Measurements from ENCODE around the gene ZMAT3. TPM values are rescaled to one million over a fixed set of nuclear protein-coding genes. Genes with fewer than 3 reads are reported as not detected.

ZMAT3 gene
- total RNA-seq, 1 donor = 47.0 TPM

DNA sequence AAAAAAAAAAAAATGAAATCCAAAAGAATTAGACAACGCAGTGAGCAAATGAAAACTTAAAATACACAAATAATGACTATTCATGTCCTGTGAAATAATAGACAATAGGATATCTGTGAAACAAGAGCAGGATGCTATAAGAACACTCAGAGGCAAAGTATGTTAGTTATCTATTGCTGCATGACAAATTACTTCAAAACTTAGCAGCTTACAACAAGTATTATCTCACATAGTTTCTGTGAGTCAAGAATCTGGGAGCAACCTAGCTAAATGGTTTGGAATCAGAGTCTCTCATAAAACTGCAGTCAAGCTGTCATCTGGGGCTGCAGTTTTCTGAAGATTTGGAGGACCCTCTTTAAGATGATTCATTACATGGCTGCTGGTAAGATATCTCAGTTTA, 36.5 kb upstream of the ZMAT3 start:
- no peaks in the 10 kb centered on the region for H4K20me1 ChIP-seq (ENCODE audit: insufficient read depth, low read length)
- no peaks in the 10 kb centered on the region for H3K36me3 ChIP-seq (ENCODE audit: insufficient read depth, low read length)
- H3K4me3 ChIP-seq (ENCODE audit: insufficient read depth, low read length) = no peak overlapping the region
- no peaks in the 10 kb centered on the region for H3K79me2 ChIP-seq (ENCODE audit: insufficient read depth, low read length)
- H3K9me3 ChIP-seq (ENCODE audit: low read depth, low read length) = no peaks in the 10 kb centered on the region
- TF ChIP-seq, protein P1, sequence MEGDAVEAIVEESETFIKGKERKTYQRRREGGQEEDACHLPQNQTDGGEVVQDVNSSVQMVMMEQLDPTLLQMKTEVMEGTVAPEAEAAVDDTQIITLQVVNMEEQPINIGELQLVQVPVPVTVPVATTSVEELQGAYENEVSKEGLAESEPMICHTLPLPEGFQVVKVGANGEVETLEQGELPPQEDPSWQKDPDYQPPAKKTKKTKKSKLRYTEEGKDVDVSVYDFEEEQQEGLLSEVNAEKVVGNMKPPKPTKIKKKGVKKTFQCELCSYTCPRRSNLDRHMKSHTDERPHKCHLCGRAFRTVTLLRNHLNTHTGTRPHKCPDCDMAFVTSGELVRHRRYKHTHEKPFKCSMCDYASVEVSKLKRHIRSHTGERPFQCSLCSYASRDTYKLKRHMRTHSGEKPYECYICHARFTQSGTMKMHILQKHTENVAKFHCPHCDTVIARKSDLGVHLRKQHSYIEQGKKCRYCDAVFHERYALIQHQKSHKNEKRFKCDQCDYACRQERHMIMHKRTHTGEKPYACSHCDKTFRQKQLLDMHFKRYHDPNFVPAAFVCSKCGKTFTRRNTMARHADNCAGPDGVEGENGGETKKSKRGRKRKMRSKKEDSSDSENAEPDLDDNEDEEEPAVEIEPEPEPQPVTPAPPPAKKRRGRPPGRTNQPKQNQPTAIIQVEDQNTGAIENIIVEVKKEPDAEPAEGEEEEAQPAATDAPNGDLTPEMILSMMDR (IDR thresholded peaks at IDR 0.05; ENCODE audit: extremely low read depth, low read depth, low read length) = no peak
- H3K4me2 ChIP-seq (ENCODE audit: insufficient read depth, low read length) = peak overlapping the region; percentile 43
- H3K27me3 ChIP-seq (ENCODE audit: insufficient read depth, low read length) = no peaks in the 10 kb centered on the region
- H3K27ac ChIP-seq (ENCODE audit: low read depth, low read length) = peak overlapping the region; percentile 55
- no peak overlapping the region for H2AFZ ChIP-seq (ENCODE audit: low read length)
- peak; percentile 62 for DNase-seq (ENCODE audit: insufficient read length, low spot score, missing footprints)
- peaks cover 13% of the 10 kb centered on the region for H3K4me1 ChIP-seq (ENCODE audit: insufficient read depth, low read length)

DNA sequence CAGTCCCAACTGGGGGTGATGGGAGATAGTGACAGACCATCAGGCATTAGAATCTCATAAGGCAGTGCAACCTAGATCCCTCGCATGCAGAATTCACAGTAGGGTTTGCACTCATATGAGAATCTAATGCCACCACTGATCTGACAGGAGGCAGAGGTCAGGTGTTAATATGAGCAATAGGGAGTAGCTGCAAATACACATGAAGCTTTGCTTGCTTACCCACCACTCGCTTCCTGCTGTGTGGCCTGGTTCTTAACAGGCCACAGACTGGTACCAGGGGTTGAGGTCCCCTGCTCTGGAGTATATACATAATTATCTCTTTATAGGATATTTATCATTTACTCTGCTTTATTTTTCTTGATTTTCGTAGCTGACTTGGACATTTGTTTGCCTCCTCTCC, 36.0 kb upstream of the ZMAT3 start:
- no peak overlapping the region for H3K4me3 ChIP-seq (ENCODE audit: insufficient read depth, low read length)
- H3K9me3 ChIP-seq (ENCODE audit: low read depth, low read length) = no peaks in the 10 kb centered on the region
- H3K79me2 ChIP-seq (ENCODE audit: insufficient read depth, low read length) = no peaks in the 10 kb centered on the region
- TF ChIP-seq, protein P1 (IDR thresholded peaks at IDR 0.05; ENCODE audit: extremely low read depth, low read depth, low read length) = no peak
- H3K4me1 ChIP-seq (ENCODE audit: insufficient read depth, low read length) = peaks cover 13% of the 10 kb centered on the region
- H3K36me3 ChIP-seq (ENCODE audit: insufficient read depth, low read length) = no peaks in the 10 kb centered on the region
- no peak for DNase-seq (ENCODE audit: insufficient read length, low spot score, missing footprints)
- H4K20me1 ChIP-seq (ENCODE audit: insufficient read depth, low read length) = no peaks in the 10 kb centered on the region
- peak overlapping the region; percentile 43 for H3K4me2 ChIP-seq (ENCODE audit: insufficient read depth, low read length)
- no peaks in the 10 kb centered on the region for H3K27me3 ChIP-seq (ENCODE audit: insufficient read depth, low read length)
- H3K27ac ChIP-seq (ENCODE audit: low read depth, low read length) = peak overlapping the region; percentile 55
- H2AFZ ChIP-seq (ENCODE audit: low read length) = no peak overlapping the region

DNA sequence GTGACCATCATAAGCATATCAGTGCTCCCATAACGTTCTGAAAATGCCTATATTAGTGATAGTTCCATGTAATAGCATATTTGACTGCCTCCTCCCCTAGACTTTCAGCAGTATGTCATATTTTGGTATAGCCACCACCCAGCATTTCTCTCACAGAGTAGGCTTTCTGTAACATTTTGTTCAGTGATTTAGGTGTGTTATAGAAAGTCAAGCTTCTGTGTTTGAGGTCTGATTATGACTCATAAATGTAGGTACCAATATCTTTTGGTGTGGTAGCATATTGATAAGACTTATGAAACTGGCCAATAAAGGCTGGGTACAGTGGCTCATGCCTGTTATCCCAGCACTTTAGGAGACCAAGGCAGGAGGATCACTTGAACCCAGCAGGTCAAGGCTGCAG, 34.3 kb upstream of the ZMAT3 start:
- TF ChIP-seq, protein P1 (IDR thresholded peaks at IDR 0.05; ENCODE audit: extremely low read depth, low read depth, low read length) = no peak
- Histone ChIP-seq H4K20me1 (ENCODE audit: insufficient read depth, low read length) (no peaks in the 10 kb centered on the region), H2AFZ (ENCODE audit: low read length) (peak overlapping the region; percentile 50), H3K4me1 (ENCODE audit: insufficient read depth, low read length) (peaks cover 14% of the 10 kb centered on the region), H3K27me3 (ENCODE audit: insufficient read depth, low read length) (no peaks in the 10 kb centered on the region), H3K79me2 (ENCODE audit: insufficient read depth, low read length) (no peaks in the 10 kb centered on the region), H3K36me3 (ENCODE audit: insufficient read depth, low read length) (no peaks in the 10 kb centered on the region), H3K9me3 (ENCODE audit: low read depth, low read length) (no peaks in the 10 kb centered on the region), H3K27ac (ENCODE audit: low read depth, low read length) (no peak overlapping the region), H3K4me2 (ENCODE audit: insufficient read depth, low read length) (no peak overlapping the region), H3K4me3 (ENCODE audit: insufficient read depth, low read length) (no peak overlapping the region)
- no peak for DNase-seq (ENCODE audit: insufficient read length, low spot score, missing footprints)

DNA sequence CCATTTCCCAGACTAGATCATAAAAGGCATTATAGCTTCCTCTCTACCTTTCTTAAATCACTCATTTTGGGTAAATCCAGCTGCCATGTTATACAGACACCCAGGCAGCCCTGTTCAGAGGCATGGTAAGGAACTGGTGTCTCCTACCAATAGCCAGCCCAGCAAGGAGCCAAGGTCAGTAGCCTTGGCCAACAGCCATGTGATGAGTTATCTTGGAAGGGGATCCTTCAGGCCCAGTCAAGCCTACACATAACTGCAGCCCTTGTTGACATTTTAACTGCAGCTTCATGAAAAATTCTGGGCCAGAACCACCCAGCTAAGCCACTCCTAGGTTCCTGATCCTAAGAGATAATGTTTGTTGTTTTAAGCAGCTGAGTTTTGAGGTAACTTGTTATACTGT, 29.0 kb upstream of the ZMAT3 start:
- Histone ChIP-seq H3K27ac (ENCODE audit: low read depth, low read length) (no peak overlapping the region), H3K4me1 (ENCODE audit: insufficient read depth, low read length) (peaks cover 16% of the 10 kb centered on the region), H3K36me3 (ENCODE audit: insufficient read depth, low read length) (no peaks in the 10 kb centered on the region), H2AFZ (ENCODE audit: low read length) (peak overlapping the region; percentile 87), H3K27me3 (ENCODE audit: insufficient read depth, low read length) (no peaks in the 10 kb centered on the region), H4K20me1 (ENCODE audit: insufficient read depth, low read length) (no peaks in the 10 kb centered on the region), H3K4me3 (ENCODE audit: insufficient read depth, low read length) (no peak overlapping the region), H3K9me3 (ENCODE audit: low read depth, low read length) (no peaks in the 10 kb centered on the region), H3K79me2 (ENCODE audit: insufficient read depth, low read length) (no peaks in the 10 kb centered on the region), H3K4me2 (ENCODE audit: insufficient read depth, low read length) (no peak overlapping the region)
- TF ChIP-seq, protein P1 (IDR thresholded peaks at IDR 0.05; ENCODE audit: extremely low read depth, low read depth, low read length) = no peak
- no peak for DNase-seq (ENCODE audit: insufficient read length, low spot score, missing footprints)
